WI38 (cell line): ENCODE measurements around the gene SKAP2.

Experiments
- H3K4me3 ChIP-seq: 2 replicates; pipeline ENCODE4 v1.5.1; 2011; ENCODE audit warnings: low read depth, mild to moderate bottlenecking, control low read depth, low read length
- CTCF ChIP-seq: IDR thresholded peaks from 2 replicates; pipeline ENCODE4 v1.5.1; 2012; ENCODE audit warnings: low read depth, mild to moderate bottlenecking, control low read depth, low read length

The SKAP2 gene

GRCh38 chr7:26857506-26858240 is 6.7 kb downstream of the SKAP2 start:
- TF ChIP-seq CTCF: no peak
- peak overlapping the region; percentile 46 for H3K4me3 ChIP-seq

- peak overlapping the region; percentile 46 for H3K4me3 ChIP-seq
- no peak for TF ChIP-seq CTCF
These were observed 7.3 kb downstream of the SKAP2 start for GRCh38 chr7:26857170-26857505.

GRCh38 chr7:26856176-26856985 is 8.0 kb downstream of the SKAP2 start:
- no peak overlapping the region for H3K4me3 ChIP-seq

GRCh38 chr7:26854876-26855855 is 9.2 kb downstream of the SKAP2 start:
- TF ChIP-seq CTCF: no peak
- H3K4me3 ChIP-seq: no peak overlapping the region

More at GRCh38 chr7:26856176-26856985, 8.0 kb downstream of the SKAP2 start:
- no peak for TF ChIP-seq CTCF

GRCh38 chr7:26853788-26854393 is 10.5 kb downstream of the SKAP2 start:
- no peak overlapping the region for H3K4me3 ChIP-seq
- peak; percentile 9; the same call in 1 of the 2 replicates for TF ChIP-seq CTCF

- H3K4me3 ChIP-seq: no peak overlapping the region
- no peak for TF ChIP-seq CTCF
These were observed 14.2 kb downstream of the SKAP2 start for GRCh38 chr7:26850193-26850651.
